Measurements from ENCODE around the gene SNX32.

DNA sequence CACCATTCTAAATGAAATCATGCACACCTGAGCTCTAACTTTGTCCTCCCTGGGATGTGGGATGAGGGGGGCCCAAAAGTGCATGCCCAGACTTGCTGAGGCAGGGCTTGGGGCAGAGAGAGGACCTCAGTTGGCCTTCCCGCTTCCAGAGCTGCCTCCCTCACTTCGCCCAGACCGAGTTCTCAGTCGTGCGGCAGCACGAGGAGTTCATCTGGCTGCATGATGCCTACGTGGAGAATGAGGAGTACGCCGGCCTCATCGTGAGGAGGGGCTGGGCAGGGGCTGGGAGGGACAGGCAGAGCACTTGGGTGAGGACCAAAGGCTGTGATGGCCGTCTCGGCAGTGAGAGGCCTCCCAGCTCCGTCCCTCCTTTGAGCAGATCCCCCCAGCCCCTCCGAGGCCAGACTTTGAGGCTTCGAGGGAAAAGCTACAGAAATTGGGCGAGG lies 16.0 kb downstream of the SNX32 start:
- TF ChIP-seq GATA2 (IDR thresholded peaks at IDR 0.05; ENCODE audit: low read depth, low read length) (no peak), GATA3 (IDR thresholded peaks at IDR 0.05; ENCODE audit: low read depth, low read length) (no peak)
